SK-N-SH (cell line): ENCODE data around the gene NKX6-2.

Source experiments
- EZH2phosphoT487 ChIP-seq: fragments of 200-600 bp; sonication (generic); IDR thresholded peaks from 2 replicates; pipeline ENCODE4 v1.6.1; 2017; ENCODE audit warnings: low read depth, mixed run types, mild to moderate bottlenecking, antibody characterized with exemption, moderate library complexity, borderline replicate concordance
- FOSL2 ChIP-seq: IDR thresholded peaks from 2 replicates; pipeline ENCODE4 v1.4.0; 2012; ENCODE audit warnings: low read depth, mild to moderate bottlenecking, moderate library complexity, borderline replicate concordance
- FOXM1 ChIP-seq: IDR thresholded peaks from 2 replicates; pipeline ENCODE4 v1.4.0; 2012; ENCODE audit warnings: low read depth, mild to moderate bottlenecking
- GABPA ChIP-seq: IDR thresholded peaks from 2 replicates; pipeline ENCODE4 v1.4.0; 2012; ENCODE audit warnings: low read depth, mild to moderate bottlenecking
- MXI1 ChIP-seq: IDR thresholded peaks from 2 replicates; pipeline ENCODE4 v1.6.1; 2012; ENCODE audit warnings: mild to moderate bottlenecking, low read depth, low read length, improper control_type of control experiment
- POLR2AphosphoS5 ChIP-seq: IDR thresholded peaks from 2 replicates; pipeline ENCODE4 v1.6.1; 2012; ENCODE audit warnings: low read depth, low read length
- RAD21 ChIP-seq: IDR thresholded peaks from 2 replicates; pipeline ENCODE4 v1.6.1; 2012; ENCODE audit warnings: mild to moderate bottlenecking, low read length
- SMC3 ChIP-seq: IDR thresholded peaks from 2 replicates; pipeline ENCODE4 v1.6.1; 2012; ENCODE audit warnings: low read depth, low read length, improper control_type of control experiment
- TAF1 ChIP-seq: IDR thresholded peaks from 2 replicates; pipeline ENCODE4 v1.6.1; 2012; ENCODE audit warnings: low read depth, mild to moderate bottlenecking, low read length, moderate library complexity, borderline replicate concordance
- YY1 ChIP-seq: IDR thresholded peaks from 2 replicates; pipeline ENCODE4 v1.4.0; 2012; ENCODE audit warnings: low read depth, mild to moderate bottlenecking
- TF ChIP-seq, protein P1 (sequence below): fragments of 200-600 bp; sonication (generic); IDR thresholded peaks from 2 replicates; pipeline ENCODE4 v1.6.1; 2017; ENCODE audit warnings: antibody characterized with exemption, mild to moderate bottlenecking, moderate library complexity
- TF ChIP-seq, protein P2 (sequence below): IDR thresholded peaks from 2 replicates; pipeline ENCODE4; 2012
- TF ChIP-seq, protein P3 (sequence below): IDR thresholded peaks from 2 replicates; pipeline ENCODE4 v1.4.0; 2012; ENCODE audit warnings: low read depth, borderline replicate concordance

DNA sequence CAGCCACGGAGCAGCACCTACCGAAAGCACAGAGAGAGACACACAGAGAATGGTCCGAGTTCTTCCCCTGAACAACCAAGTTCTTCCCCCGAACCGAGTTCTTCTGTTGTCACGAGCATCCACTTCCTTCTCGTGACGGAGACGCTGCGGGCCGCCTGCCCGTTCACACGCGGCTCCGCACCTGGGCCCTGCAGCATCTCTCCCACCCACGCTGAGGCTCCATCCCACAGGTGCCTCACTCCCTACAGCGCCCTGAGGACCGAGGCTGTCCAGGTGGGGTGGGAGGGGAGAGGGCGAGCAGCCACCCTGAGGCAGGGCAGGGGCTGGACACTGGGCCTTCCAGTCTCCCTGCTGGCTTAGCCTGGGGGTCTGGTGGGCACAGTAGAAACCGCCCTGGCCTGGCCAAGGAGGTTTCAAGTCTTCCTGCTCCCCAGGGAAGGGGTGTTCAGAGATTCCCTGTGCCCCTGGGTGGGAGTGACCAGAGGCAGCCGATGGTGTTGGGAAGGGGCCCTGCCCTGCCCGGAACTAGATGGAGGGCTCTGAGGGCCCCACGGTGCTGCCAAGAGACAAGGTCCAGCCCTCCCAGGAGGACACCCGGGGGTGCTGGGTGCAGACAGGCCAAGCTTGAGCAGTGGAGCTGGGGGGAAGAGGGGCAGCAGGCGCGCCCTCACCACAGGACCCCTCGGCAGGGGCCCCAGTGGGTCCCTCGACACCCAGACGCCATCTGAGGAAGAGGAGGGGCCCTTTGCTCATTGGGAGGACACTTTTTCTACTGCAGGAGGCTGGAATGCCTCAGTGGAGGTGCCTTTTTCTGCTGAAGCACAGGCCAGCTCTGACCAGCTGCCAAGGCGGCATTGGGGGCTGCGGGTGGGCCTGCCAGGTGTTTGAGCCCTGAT is 5.2 kb upstream of the NKX6-2 start:
- TF ChIP-seq TAF1 = no peak
- no peak for TF ChIP-seq SMC3
- no peak for TF ChIP-seq YY1
- TF ChIP-seq MXI1 = no peak
- TF ChIP-seq, protein P1, sequence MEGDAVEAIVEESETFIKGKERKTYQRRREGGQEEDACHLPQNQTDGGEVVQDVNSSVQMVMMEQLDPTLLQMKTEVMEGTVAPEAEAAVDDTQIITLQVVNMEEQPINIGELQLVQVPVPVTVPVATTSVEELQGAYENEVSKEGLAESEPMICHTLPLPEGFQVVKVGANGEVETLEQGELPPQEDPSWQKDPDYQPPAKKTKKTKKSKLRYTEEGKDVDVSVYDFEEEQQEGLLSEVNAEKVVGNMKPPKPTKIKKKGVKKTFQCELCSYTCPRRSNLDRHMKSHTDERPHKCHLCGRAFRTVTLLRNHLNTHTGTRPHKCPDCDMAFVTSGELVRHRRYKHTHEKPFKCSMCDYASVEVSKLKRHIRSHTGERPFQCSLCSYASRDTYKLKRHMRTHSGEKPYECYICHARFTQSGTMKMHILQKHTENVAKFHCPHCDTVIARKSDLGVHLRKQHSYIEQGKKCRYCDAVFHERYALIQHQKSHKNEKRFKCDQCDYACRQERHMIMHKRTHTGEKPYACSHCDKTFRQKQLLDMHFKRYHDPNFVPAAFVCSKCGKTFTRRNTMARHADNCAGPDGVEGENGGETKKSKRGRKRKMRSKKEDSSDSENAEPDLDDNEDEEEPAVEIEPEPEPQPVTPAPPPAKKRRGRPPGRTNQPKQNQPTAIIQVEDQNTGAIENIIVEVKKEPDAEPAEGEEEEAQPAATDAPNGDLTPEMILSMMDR = no peak
- no peak for TF ChIP-seq RAD21
- TF ChIP-seq, protein P2, sequence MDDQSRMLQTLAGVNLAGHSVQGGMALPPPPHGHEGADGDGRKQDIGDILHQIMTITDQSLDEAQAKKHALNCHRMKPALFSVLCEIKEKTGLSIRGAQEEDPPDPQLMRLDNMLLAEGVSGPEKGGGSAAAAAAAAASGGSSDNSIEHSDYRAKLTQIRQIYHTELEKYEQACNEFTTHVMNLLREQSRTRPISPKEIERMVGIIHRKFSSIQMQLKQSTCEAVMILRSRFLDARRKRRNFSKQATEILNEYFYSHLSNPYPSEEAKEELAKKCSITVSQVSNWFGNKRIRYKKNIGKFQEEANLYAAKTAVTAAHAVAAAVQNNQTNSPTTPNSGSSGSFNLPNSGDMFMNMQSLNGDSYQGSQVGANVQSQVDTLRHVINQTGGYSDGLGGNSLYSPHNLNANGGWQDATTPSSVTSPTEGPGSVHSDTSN = no peak
- TF ChIP-seq POLR2AphosphoS5 = no peak
- no peak for TF ChIP-seq FOSL2
- TF ChIP-seq GABPA = no peak
- TF ChIP-seq, protein P3, sequence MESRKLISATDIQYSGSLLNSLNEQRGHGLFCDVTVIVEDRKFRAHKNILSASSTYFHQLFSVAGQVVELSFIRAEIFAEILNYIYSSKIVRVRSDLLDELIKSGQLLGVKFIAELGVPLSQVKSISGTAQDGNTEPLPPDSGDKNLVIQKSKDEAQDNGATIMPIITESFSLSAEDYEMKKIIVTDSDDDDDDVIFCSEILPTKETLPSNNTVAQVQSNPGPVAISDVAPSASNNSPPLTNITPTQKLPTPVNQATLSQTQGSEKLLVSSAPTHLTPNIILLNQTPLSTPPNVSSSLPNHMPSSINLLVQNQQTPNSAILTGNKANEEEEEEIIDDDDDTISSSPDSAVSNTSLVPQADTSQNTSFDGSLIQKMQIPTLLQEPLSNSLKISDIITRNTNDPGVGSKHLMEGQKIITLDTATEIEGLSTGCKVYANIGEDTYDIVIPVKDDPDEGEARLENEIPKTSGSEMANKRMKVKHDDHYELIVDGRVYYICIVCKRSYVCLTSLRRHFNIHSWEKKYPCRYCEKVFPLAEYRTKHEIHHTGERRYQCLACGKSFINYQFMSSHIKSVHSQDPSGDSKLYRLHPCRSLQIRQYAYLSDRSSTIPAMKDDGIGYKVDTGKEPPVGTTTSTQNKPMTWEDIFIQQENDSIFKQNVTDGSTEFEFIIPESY = no peak
- TF ChIP-seq EZH2phosphoT487 = no peak
- TF ChIP-seq FOXM1 = no peak
